Measurements from ENCODE around the gene PHC2.

Gene PHC2

DNA sequence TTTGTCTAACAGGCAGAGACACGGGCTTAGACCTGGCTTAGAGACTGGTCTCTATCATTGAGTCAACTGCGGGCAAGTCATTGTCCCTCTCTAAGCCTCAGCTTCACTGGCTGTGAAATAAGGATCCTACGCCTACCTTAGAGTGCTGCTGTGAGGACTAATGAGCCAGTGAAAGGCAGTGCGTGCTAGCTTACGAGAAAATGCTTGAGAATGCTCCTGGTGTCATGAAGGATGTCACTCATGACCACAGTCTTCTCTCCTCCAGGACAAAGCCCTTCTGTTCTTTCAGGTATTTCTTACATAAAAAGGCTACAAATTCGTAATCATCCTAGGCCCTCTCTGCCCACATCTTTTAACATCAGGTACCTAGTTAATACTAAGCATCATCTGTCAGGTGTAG, 93.5 kb downstream of the PHC2 start:
- FAIRE-seq: no peak

DNA sequence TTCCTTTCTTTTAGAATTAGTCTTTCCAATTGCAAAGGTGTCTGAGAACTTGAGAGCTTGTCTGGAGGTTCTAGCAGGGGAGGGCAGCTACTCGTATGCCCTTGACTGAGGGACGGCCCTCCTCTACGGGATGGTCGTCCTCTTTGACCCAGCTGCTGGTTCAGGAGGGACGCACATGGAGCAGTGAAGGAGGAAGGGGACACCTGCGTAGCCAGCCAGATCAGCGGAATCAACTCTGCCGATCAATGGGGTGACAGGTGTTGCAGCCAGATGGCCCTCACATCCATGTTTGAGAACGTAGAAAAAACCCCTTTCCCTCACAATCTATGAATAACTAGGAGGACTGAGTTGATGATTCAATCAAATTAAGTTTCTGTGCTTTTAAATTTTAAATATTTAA, 94.3 kb downstream of the PHC2 start:
- DNase-seq (ENCODE audit: insufficient read length, low spot score): no peak
- no peak for FAIRE-seq

More for the DNA sequence above, 93.5 kb downstream of the PHC2 start:
- no peak for DNase-seq (ENCODE audit: insufficient read length, low spot score)

DNA sequence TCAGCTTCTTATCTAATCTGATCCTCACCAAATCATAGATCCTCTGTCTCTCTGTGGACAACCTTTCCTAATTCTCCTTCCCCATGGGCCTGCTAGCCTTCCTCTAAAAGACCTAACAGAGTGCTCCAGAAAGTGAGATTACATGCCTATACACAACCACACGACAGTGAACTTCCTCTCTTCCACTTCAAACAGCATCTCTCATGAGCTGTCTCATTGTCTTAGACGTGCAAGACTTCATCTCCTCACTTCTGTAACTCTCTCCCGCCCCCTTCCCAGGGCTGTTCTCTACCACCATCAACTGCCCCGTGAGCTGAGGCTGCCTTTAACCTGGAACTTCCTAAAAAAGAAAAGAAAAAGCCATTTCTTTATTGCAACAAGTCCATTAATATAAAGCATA, 95.9 kb downstream of the PHC2 start:
- DNase-seq (ENCODE audit: insufficient read length, low spot score) (no peak), FAIRE-seq (no peak)

DNA sequence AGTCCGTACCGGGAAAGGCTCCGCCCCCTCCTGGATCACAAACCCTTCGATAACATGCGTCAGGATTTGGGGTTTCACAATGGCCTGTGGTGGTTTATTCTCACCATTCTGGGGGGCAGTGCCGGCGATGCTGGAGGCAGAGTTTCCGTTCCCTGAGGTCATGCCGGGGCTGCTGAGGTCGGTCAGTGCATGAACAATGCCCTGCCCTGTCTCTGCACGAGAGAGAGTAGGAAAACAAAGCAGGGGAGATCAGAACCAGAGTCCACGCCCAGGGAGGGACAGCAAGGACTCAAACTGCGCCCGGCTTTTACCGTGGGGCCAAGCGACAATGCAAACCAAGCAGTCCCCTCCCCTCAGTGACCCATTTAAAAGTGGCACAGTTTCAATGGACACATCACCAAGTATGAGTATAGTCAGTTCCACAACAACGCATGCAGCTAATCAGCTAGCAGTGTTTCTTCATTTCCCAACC, 96.8 kb downstream of the PHC2 start:
- DNase-seq (ENCODE audit: insufficient read length, low spot score) (no peak), FAIRE-seq (no peak)

DNA sequence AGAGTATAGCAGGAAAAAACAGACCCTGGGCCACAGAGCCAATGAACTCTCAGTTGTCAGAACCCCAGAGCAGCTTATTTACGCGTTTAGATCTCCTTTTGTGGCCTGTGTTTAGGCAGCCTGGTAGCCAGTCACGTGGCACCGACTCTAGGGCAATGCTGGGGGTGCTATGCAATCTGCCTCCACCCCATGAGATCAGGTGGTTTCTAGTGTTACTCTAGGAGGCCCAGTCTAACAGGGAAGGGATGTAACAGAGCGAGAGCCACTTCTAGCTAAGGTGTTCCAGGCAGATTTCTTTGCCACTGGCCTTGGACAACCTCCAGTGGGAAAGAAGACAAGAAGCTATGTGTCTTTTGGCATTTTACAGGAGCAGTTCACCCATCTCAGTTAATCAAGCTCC, 98.0 kb downstream of the PHC2 start:
- DNase-seq (ENCODE audit: insufficient read length, low spot score): no peak
- FAIRE-seq: no peak

DNA sequence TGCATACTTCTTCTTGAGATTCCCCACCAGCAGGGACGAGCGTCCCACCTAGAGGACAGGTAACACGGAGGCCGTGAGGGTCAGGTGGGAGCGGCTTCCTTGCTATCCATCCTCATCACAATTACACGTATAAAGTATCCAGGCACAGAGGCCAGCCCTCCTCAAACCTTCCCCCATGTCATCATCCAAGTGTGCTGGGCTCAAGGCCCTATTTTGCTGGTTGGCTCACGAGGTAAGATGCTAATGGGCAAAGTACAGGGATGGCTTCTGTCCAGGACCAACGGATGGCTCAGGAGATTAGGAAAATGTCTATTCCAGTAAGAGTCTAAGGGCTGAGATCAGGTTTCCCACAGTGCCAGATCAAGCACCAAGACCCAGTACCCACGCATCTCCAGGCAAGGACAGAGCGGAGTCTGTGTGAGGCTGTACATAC, 98.5 kb downstream of the PHC2 start:
- no peak for FAIRE-seq
- DNase-seq (ENCODE audit: insufficient read length, low spot score): no peak

DNA sequence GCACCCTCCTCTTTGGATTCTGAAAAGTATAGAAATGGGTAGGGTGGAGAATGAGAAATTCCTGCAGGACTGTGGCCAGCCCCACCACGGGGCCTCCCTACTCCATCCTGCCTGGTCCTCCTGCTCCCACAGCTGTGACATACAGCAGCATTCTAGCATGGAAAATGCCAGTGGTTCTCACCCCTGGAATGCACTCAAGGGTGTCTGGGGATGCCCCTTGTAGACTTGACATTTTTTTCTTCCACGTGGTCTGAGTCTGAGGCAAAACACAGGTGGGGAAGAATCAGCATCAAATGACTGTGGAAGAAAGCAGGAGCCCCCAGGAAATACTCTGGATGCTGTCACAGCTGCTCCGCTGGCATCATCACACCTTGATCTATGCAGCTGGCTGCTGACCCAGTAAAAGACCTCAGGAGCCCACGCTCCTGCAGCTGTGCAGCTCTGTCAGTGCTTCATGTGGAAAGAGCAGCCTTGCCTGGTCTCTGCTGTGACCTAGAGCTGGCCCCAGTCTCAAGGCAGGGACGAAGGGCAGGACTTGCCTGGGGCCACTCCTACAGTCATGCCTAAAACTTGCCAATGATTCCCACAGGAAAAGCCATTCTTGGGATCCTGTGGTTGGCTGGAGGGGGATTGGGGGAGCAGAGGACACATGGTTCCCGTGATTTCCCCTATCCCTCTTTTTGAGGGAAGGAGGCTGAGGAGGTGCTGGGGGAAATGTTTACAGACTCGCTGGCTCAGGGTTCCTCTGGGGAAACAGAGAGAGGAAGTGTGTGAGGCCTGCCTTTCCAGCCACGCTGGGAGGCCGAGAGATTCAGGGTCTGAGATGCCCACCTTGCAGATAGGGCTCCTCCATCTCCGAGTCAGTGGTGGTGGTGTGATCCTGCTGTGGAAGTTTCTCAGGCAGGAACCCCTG, 99.2 kb downstream of the PHC2 start:
- DNase-seq (ENCODE audit: insufficient read length, low spot score) (no peak), FAIRE-seq (peak; percentile 59)

DNA sequence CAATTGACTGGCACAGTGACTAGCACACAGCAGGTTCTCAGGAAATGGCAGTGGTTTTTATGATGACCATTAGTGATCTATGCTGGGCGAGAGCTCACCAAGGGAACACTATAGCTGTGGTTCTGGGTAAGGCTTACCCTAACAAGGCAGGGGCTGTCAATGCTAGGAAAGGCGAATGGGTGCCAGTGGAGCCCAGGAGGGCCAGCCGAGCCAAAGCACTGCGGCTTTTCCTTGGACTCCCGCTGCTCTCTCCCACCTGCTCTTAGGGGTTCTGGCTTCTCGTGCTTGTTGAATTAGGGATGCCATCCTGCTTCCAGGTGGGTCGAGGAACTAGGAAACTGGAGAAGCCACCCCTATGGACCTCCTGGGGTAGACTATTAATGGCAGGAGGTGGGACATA, 100.0 kb downstream of the PHC2 start:
- DNase-seq (ENCODE audit: insufficient read length, low spot score) (no peak), FAIRE-seq (no peak)

DNA sequence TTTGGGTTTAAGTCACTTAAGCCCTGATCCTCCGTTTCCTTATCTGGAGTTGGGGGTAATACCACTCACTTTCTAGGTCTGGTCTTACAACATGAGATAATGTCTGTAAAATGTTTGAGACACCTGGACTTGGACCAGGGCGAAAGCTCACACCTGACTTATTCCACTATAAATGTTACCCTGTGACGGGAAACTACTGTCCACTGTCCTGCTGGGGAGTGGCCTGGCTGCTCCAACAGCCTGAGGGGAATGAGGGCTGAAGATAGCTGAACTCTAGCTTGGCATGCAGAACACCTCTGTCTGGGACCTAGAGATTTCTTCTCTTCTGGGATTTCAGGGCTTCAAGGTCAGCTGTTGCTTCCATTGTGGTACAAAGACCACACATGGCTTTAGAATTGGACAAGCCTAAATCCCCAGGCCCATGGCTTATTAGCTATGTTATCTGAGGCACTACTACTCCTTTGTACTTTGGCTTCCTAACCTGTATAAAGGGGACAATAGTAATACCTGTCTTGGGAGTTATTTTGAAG, 100.5 kb downstream of the PHC2 start:
- FAIRE-seq (no peak), DNase-seq (ENCODE audit: insufficient read length, low spot score) (no peak)

DNA sequence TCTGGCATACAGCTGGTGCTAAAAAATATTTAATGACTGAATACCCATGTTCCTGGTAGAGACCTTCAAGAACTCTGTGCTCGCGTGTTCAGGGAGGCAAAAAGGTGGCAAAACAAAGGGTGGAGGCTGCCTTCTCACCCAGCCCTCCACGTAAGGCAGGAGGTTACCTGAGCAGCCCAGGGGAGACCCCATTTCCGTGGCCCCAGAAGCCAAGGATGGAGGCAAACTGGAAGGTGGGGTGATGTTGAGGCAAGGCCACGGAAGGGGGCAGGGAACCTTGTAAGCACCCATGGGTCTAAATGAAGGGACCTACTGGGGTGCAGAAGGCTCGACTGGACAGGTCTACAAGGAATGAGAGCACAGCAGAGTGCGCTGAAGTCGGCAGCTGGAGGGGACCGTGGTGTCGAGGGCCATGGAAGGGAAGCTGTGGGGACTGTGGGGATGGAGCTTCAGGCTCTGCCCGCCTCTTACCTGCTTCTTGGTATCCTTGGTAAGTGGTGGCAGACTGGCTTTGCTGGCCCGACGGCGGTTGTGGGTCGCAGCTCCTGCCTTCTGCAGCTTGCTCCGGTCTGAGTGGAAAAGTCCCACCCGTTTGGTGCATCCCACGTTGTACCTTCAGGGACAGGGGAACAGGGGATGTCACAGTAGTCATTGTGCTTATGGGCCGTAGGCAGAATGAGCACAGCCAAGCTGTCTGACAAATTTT, 101.1 kb downstream of the PHC2 start:
- DNase-seq (ENCODE audit: insufficient read length, low spot score) (no peak), FAIRE-seq (no peak)

DNA sequence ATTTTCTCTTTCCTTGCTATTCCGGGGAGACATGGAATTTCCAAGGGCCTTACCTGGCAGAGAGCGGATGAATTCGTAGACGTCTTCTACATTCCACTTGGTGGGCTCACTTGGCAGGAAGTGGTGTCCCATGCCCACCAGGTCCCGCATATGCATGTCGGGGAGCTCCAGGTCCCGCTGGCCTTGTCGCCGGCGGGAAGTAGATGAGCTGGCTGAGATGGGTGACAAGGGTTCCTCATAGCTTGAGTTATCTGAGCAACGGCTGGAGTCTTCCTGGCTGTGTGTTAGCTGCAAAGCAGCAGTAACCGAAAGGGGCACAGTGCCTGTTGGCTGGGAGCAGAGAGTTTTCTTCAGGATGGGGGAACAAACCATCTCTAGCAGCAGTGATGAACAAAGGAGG, 102.1 kb downstream of the PHC2 start:
- FAIRE-seq (no peak), DNase-seq (ENCODE audit: insufficient read length, low spot score) (no peak)

DNA sequence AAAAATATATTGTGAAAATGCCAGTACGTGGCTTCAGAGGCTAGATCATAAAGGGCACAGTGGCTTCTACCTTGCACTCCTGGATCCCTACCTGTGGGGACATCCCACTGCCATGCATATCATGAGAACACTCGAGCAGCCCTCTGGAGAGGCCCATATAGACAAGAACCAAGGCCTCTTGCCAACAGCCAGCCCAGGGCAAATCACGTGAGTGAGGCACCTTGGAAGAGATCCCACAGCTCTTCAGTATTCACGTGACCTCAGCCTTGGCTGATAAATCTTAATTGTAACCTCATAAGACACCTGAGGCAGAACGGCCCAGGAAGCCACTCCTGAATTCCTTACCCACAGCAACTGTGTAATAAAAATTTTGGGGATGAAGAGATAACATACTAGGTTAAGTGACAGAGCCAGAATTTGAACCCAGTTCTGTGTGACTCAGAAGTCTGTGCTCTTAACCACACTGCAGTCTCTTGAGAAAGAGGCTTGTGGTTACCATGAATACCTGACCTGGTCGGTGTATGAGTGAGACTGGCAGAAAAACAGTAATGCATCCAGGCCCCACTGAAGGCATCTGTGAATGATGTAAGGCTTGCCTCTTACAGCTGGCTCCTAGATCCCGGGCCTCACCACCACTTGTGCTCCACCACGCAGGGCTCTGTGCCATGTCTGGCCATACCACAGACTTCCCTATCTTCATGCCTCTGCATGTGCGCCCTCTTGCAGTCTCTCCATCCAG, 103.1 kb downstream of the PHC2 start:
- DNase-seq (ENCODE audit: insufficient read length, low spot score): no peak
- no peak for FAIRE-seq

DNA sequence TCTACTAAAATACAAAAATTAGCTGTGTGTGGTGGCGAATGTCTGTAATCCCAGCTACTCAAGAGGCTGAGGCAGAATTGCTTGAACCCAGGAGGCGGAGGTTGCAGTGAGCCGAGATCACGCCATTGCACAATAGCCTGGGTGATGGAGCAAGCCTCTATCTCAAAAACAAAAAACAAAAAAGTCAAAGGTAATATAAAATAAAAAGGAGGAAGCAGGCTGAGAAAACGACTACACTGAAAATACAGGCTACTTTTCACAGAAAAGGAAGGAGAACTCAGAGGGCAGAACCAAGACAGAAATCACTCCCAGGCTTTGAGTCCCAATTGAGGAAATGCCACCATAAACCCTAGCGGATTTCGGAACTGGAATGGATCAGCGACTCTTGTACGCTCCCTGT, 104.1 kb downstream of the PHC2 start:
- FAIRE-seq (no peak), DNase-seq (ENCODE audit: insufficient read length, low spot score) (no peak)

DNA sequence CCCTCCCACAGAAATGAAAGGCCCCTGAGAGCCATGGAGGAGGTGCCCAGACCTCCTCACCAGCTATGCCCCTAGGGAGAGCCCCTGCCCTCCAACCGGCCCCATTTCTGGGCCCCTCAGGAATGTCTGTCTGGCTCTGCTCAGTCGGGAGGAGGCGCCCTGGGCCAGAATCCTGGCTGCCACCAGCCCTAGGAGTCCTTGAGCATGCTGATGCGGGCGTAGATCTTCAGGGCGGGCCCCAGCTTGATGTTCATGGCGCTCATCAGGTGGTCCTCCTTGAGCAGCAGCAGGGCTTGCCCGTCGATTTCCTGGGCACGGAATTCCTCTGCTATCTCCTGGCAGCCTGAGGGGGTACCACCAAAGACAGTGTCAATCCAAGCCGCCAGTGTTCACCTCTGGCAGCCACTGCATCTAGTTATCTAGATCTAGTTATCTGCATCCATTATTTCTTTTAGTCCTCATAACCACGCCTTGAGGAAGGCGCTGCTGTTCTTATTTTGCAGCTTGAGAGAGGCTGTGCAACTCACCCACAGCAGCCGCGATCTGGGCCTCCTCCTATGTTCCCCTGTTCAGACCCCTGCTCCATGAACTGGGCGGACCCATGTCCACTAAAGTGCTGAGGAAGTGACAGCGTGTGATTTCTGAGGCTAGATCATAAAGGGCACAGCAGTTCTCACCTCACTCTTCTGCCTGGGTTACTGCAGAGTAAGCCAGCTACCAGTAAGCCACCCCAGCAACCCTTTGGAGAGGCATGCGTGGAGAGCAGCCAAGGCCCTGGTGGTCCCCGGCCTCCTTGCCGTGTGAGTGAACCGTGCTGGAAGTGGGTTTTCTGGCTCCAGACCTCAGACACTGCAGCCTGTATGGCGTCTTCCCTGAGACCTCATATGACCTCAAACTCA, 106.0 kb downstream of the PHC2 start:
- FAIRE-seq (no peak), DNase-seq (ENCODE audit: insufficient read length, low spot score) (no peak)

DNA sequence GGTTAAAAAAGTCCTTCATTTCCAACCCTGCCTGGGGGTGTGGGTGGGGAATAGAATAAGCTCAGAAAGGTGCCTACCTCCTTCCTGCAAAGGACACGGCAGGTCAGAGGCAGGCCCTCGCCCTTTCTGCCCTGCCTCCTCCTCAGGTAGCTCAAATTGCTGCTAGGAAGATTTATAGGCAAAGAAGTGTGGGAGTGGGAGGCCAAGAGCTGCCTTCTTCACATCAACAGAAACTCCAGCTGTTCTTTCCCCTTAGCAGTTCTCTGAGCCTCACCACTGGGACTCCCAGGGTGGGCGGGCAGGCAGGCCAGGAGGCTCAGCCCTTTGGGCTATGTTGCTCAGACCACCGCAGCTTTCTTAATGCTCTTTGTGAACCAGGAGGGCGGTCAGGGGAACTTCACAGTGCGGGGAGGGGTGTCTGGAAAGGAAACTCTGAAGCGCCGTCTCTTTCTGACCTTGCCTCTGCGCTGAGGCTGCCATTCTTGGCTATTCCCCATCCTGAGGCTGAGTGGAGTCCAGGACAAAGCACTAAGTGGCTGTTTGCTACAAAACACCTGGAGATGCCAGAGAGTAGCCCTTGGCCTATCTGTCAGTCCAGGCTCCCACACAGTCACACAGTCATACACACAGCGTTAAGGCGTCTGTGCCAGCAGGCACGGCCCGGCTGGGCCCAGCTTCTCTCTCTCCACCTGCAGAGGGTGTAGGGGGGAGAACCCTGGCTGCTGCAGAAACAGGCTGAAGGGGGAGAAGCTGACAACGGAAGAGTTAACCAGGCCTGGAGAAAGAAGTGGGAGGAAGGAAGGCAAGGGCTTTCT, 107.0 kb downstream of the PHC2 start:
- no peak for FAIRE-seq

DNA sequence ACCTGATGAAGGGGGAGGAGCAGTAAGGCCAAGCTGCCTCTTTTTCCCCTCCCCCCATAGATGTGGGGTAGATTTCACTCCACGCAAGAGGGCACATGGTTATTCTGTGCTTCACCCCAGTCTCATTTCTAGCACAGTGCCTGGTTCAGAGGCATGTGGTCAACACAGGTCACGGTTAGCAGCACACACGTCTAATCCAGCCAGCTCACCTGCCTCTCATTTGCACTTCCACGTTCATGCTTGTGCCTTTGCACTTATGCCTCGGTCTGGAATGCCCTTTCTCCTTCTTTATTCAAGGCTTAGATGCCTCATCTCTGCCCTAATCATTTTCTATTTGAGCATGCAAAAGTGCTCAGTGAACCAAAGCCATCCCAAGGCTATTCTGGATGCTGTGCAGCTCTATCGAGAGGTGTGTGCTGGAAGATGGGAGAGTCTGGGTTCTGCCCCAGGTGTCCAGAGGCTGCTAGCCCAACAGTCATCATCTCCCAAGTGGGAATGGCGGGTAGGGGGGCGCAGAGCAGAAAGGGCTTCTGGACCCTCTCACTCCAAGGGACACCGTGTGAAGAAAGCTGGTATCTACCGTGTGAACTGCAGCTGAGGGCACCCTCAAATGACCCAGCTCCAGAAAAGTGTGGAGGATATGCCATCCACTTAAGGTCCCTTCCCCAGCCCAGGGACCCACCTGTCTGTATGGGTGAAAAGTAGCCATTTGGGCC, 107.9 kb downstream of the PHC2 start:
- FAIRE-seq: no peak

More for the DNA sequence above, 107.0 kb downstream of the PHC2 start:
- DNase-seq (ENCODE audit: insufficient read length, low spot score): no peak

DNA sequence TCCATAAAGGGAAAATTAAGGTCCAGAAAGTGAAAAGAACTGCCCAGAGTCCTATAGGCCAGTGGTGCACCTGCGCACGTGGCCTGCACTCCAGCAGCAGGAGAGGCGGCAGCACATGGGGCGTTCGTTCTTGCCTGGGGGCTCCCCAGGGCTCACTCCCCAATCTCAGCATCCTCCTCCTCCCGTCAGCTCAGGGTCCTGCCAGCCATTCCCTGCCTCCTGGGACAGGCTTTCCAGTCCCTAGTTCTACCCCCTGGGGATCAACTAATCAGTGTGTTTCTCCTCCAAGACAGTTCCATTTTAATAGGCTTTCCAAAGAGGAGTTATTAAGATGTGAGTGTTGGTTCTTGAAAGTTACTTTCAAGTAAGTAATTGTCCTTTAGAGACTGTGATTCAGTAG, 108.8 kb downstream of the PHC2 start:
- DNase-seq (ENCODE audit: insufficient read length, low spot score) (no peak), FAIRE-seq (no peak)

More for the DNA sequence above, 107.9 kb downstream of the PHC2 start:
- no peak for DNase-seq (ENCODE audit: insufficient read length, low spot score)

DNA sequence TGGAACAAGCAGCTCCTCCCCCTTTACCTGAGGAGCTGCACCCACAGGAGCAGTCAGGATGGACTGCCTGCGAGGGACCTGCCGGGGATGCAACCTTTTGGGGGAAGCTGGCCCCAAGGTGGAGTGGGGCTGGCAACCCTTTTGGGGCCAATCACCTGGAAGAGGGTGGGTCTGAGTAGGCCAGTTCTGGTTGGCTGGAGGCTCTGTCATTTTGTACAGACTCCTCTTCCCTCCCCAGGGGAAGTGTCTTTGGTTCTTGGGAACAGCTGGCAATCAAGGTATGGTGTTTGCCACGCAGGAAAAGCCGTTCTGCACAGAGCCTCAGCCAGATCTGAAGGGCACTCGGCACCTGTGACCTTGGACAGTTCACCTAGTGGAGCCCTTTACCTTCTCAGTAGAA, 109.7 kb downstream of the PHC2 start:
- DNase-seq (ENCODE audit: insufficient read length, low spot score): no peak
- no peak for FAIRE-seq

Measured in HTR-8/SVneo (cell line).